SK-N-SH (cell line): ENCODE measurements around the gene C10orf90. TPM values are rescaled to one million over a fixed set of nuclear protein-coding genes. Genes with fewer than 3 reads are reported as not detected.

Experiments used
- CTCF ChIA-PET: fragments of 300-600, 350-600 bp; formaldehyde crosslinking; extraction: SDS; loops from one replicate; lab custom pipeline; 2021; lab: Yijun Ruan, JAX
- POLR2A ChIA-PET: fragments of 350-600 bp; sonication (Branson Sonifier 250); formaldehyde crosslinking; extraction: SDS; loops from one replicate; lab custom pipeline; 2020; ENCODE audit warnings: antibody characterized with exemption, inconsistent platforms; lab: Yijun Ruan, JAX
- DNase-seq: peaks from one replicate; pipeline ENCODE4 v3.0.0; 2012
- H2AFZ ChIP-seq: fragments of 200-600 bp; sonication (generic); 2 replicates; pipeline ENCODE4 v1.8.1; 2016; ENCODE audit warnings: antibody characterized with exemption, mild to moderate bottlenecking, low read depth
- H3F3A ChIP-seq: fragments of 200-600 bp; sonication (generic); replicated peaks from 2 replicates; pipeline ENCODE3; 2016; ENCODE audit warnings: antibody characterized with exemption, mild to moderate bottlenecking; ENCODE audit not compliant: insufficient read depth
- H3K27ac ChIP-seq, 2 experiments: fragments of 200-500 bp in 1 of 2; fragments of 200-600 bp in 1 of 2; sonication (Bioruptor generic) in 1 of 2; sonication (generic), shearing (Covaris generic) in 1 of 2; 2 replicates each; pipeline versions ENCODE4 v1.5.1 to v1.6.1; 2014 to 2016; ENCODE audit warnings: low read depth in 2 of 2, inconsistent platforms in 1 of 2, low read length in 1 of 2, mild to moderate bottlenecking in 1 of 2, mixed read lengths in 1 of 2
- H3K27me3 ChIP-seq: fragments of 200-600 bp; sonication (generic), shearing (Covaris generic); 2 replicates; pipeline ENCODE4 v1.6.1; 2016; ENCODE audit warnings: mixed run types; ENCODE audit not compliant: insufficient read depth
- H3K36me3 ChIP-seq, 2 experiments: fragments of 200-500 bp in 1 of 2; fragments of 200-600 bp in 1 of 2; sonication (Bioruptor generic) in 1 of 2; sonication (generic) in 1 of 2; replicated peaks in 1 of 2; 2 replicates each; pipeline versions ENCODE3 to v1.5.1; 2014 to 2016; ENCODE audit warnings: low read length in 1 of 2, mild to moderate bottlenecking in 1 of 2; ENCODE audit not compliant: insufficient read depth in 2 of 2, control insufficient read depth in 1 of 2
- H3K4me1 ChIP-seq, 2 experiments: fragments of 200-500 bp in 1 of 2; fragments of 200-600 bp in 1 of 2; sonication (Bioruptor generic) in 1 of 2; sonication (generic), shearing (Covaris generic) in 1 of 2; 2 replicates each; pipeline versions ENCODE4 v1.5.1 to v1.6.1; 2014 to 2016; ENCODE audit warnings: low read depth in 1 of 2, low read length in 1 of 2, mixed run types in 1 of 2; ENCODE audit not compliant: insufficient read depth in 2 of 2, control insufficient read depth in 1 of 2
- H3K4me2 ChIP-seq: fragments of 200-600 bp; sonication (generic), shearing (Covaris generic); 2 replicates; pipeline ENCODE4 v1.6.1; 2017; ENCODE audit warnings: mixed run types
- H3K4me3 ChIP-seq, 2 experiments: fragments of 200-500 bp in 1 of 2; fragments of 200-600 bp in 1 of 2; sonication (Bioruptor generic) in 1 of 2; sonication (generic), shearing (Covaris generic) in 1 of 2; 2 replicates each; pipeline versions ENCODE4 v1.5.1 to v1.8.1; 2014 to 2016; ENCODE audit warnings: low read depth in 2 of 2, inconsistent platforms in 1 of 2, low read length in 1 of 2, mild to moderate bottlenecking in 1 of 2, mixed read lengths in 1 of 2, moderate library complexity in 1 of 2
- H3K79me2 ChIP-seq: fragments of 200-600 bp; sonication (generic); 2 replicates; pipeline ENCODE4 v1.8.1; 2017; ENCODE audit warnings: mild to moderate bottlenecking; ENCODE audit not compliant: insufficient read depth
- H3K9ac ChIP-seq: fragments of 200-600 bp; sonication (generic); 2 replicates; pipeline ENCODE4 v1.6.1; 2017; ENCODE audit warnings: mixed run types
- H3K9me2 ChIP-seq: fragments of 200-600 bp; sonication (generic); 2 replicates; pipeline ENCODE4 v1.6.1; 2017; ENCODE audit warnings: mixed run types
- H3K9me3 ChIP-seq: fragments of 200-600 bp; sonication (generic); 2 replicates; pipeline ENCODE4 v1.6.1; 2017; ENCODE audit warnings: mixed run types, mild to moderate bottlenecking, moderate library complexity
- H4K20me1 ChIP-seq: fragments of 200-600 bp; sonication (generic); 2 replicates; pipeline ENCODE4 v1.6.1; 2017; ENCODE audit warnings: mild to moderate bottlenecking, mixed run types; ENCODE audit not compliant: insufficient read depth
- CTCF ChIP-seq: fragments of 200-600 bp; sonication (generic); IDR thresholded peaks from 2 replicates; pipeline ENCODE4 v1.6.1; 2017; ENCODE audit warnings: antibody characterized with exemption, mild to moderate bottlenecking, moderate library complexity
- FOSL2 ChIP-seq: IDR thresholded peaks from 2 replicates; pipeline ENCODE4 v1.4.0; 2012; ENCODE audit warnings: low read depth, mild to moderate bottlenecking, moderate library complexity, borderline replicate concordance
- IRF3 ChIP-seq: fragments of 150-350 bp; IDR thresholded peaks from 2 replicates; pipeline ENCODE4 v1.6.1; 2016; ENCODE audit warnings: mild to moderate bottlenecking, low read depth, low read length
- JUND ChIP-seq: IDR thresholded peaks from 2 replicates; pipeline ENCODE4 v1.4.0; 2012
- MAX ChIP-seq: IDR thresholded peaks from 2 replicates; pipeline ENCODE4 v1.4.0; 2012; ENCODE audit warnings: low read depth
- NRF1 ChIP-seq: IDR thresholded peaks from 2 replicates; pipeline ENCODE4 v1.6.1; 2012; ENCODE audit warnings: low read depth, mild to moderate bottlenecking, low read length
- PBX3 ChIP-seq: IDR thresholded peaks from 2 replicates; pipeline ENCODE4; 2012
- TEAD4 ChIP-seq: IDR thresholded peaks from 2 replicates; pipeline ENCODE4 v1.4.0; 2012; ENCODE audit warnings: mild to moderate bottlenecking, borderline replicate concordance; ENCODE audit not compliant: insufficient read depth
- WGBS: methylation state at CpG from one replicate; pipeline ENCODE4 v1.1.6; 2017; ENCODE audit warnings: low lambda C conversion rate; 5-methylcytosine and 5-hydroxymethylcytosine counted together
- polyA plus RNA-seq, 3 experiments: library from polyadenylated mRNA; depleted of rRNA; stranded (reverse); fragments of >200 nt; gene quantifications; 2 replicates each; pipeline ENCODE4 v1.2.3, GENCODE V29; 2012

The C10orf90 gene
- polyA plus RNA-seq, 1 of the 3 experiments (the other 2 are of a cell fraction) = 0.21 TPM

- H3K27me3 ChIP-seq = no peaks in the 10 kb centered on the region
- H3K9me3 ChIP-seq = no peaks in the 10 kb centered on the region
- CTCF ChIA-PET = no interaction called here
- H3K4me3 ChIP-seq = no peak overlapping the region; a peak in 1 of 4 replicates
- H3K4me1 ChIP-seq = peaks cover 0 to 8% of the 10 kb centered on the region in 2 experiments; a peak in 1 of 4 replicates
- peak overlapping the region; percentile 4; the same call in 1 of the 2 replicates for H3K9ac ChIP-seq
- WGBS = 59% methylated on average over 4 of the region's 4 CpGs
- H3K79me2 ChIP-seq = no peaks in the 10 kb centered on the region
- H3K9me2 ChIP-seq = no peaks in the 10 kb centered on the region
- H4K20me1 ChIP-seq = no peaks in the 10 kb centered on the region
- H3K36me3 ChIP-seq = no peaks in the 10 kb centered on the region
- TF ChIP-seq CTCF (no peak), NRF1 (no peak), IRF3 (no peak), PBX3 (peak; percentile 79)
- TF ChIP-seq, all 33 proteins: peak for 1
- POLR2A ChIA-PET = no interaction called here
- H3F3A ChIP-seq = peaks cover 6% of the 10 kb centered on the region
- H3K4me2 ChIP-seq = peak overlapping the region; percentile 43
- DNase-seq = no peak
- peak overlapping the region in 1 of 2 experiments; percentile 71; a peak in 2 of 4 replicates for H3K27ac ChIP-seq
- peak overlapping the region; percentile 26; the same call in 1 of the 2 replicates for H2AFZ ChIP-seq
Observed at GRCh38 chr10:126570245-126570570, 100.3 kb downstream of the C10orf90 start.

GRCh38 chr10:126569513-126570244 lies 100.8 kb downstream of the C10orf90 start:
- no peak for DNase-seq

More at GRCh38 chr10:126569513-126570244, 100.8 kb downstream of the C10orf90 start:
- peak; percentile 47; the same call in 1 of the 2 replicates for TF ChIP-seq JUND
- 0 out of 2 replicates have a peak, but pooled peaks have one; percentile 13 for TF ChIP-seq TEAD4
- no peak for TF ChIP-seq CTCF
- peak; percentile 66 for TF ChIP-seq FOSL2
- TF ChIP-seq MAX = peak; percentile 16; the same call in 1 of the 2 replicates
- Histone ChIP-seq H3K9me2 (no peaks in the 10 kb centered on the region), H3K36me3 (no peaks in the 10 kb centered on the region), H4K20me1 (no peaks in the 10 kb centered on the region), H3F3A (peaks cover 6% of the 10 kb centered on the region), H3K27ac (peak overlapping the region in 1 of 2 experiments; percentile 71; a peak in 2 of 4 replicates), H3K27me3 (no peaks in the 10 kb centered on the region), H3K4me2 (peak overlapping the region; percentile 43), H2AFZ (peak overlapping the region; percentile 26), H3K4me3 (no peak overlapping the region; a peak in 1 of 4 replicates), H3K4me1 (peaks cover 0 to 8% of the 10 kb centered on the region in 2 experiments; a peak in 1 of 4 replicates), H3K9ac (peak overlapping the region; percentile 30; the same call in 1 of the 2 replicates), H3K9me3 (no peaks in the 10 kb centered on the region), H3K79me2 (no peaks in the 10 kb centered on the region)
- CTCF ChIA-PET = no interaction called here
- POLR2A ChIA-PET = no interaction called here
- WGBS = 37% methylated on average over 8 of the region's 8 CpGs
